D341Med (cell line): ENCODE results near the gene NRCAM.
A peak's percentile ranks its signal among the peaks of the same experiment; 100 is the strongest.

Experiments
- DNase-seq: peaks from one replicate; pipeline ENCODE4 v3.0.0; 2012; ENCODE audit warnings: low spot score

The NRCAM gene

GRCh38 chr7:108129018-108129965 is 326.9 kb downstream of the NRCAM start:
- no peak for DNase-seq

GRCh38 chr7:108128514-108128913 is 327.7 kb downstream of the NRCAM start:
- no peak for DNase-seq

- DNase-seq = no peak
These were observed 328.8 kb downstream of the NRCAM start for GRCh38 chr7:108127461-108127860.

GRCh38 chr7:108124820-108125219 is 331.4 kb downstream of the NRCAM start:
- DNase-seq = no peak

- no peak for DNase-seq
These were observed 334.1 kb downstream of the NRCAM start for GRCh38 chr7:108122181-108122580.

- no peak for DNase-seq
These were observed 335.3 kb downstream of the NRCAM start for GRCh38 chr7:108120933-108121332.

GRCh38 chr7:108120196-108120595 is 336.0 kb downstream of the NRCAM start:
- DNase-seq = no peak

- no peak for DNase-seq
These were observed 337.3 kb downstream of the NRCAM start for GRCh38 chr7:108118959-108119358.

GRCh38 chr7:108114117-108114841 is 342.0 kb downstream of the NRCAM start:
- DNase-seq = peak; percentile 54

- no peak for DNase-seq
These were observed 343.6 kb downstream of the NRCAM start for GRCh38 chr7:108112683-108113082.

- DNase-seq = peak; percentile 57
These were observed 346.9 kb downstream of the NRCAM start for GRCh38 chr7:108109221-108109908.

GRCh38 chr7:108108131-108108530 is 348.1 kb downstream of the NRCAM start:
- no peak for DNase-seq

- no peak for DNase-seq
These were observed 351.9 kb downstream of the NRCAM start for GRCh38 chr7:108104324-108104723.

- DNase-seq = no peak
These were observed 352.5 kb downstream of the NRCAM start for GRCh38 chr7:108103558-108104298.

GRCh38 chr7:108102671-108103312 is 353.4 kb downstream of the NRCAM start:
- no peak for DNase-seq

- no peak for DNase-seq
These were observed 354.5 kb downstream of the NRCAM start for GRCh38 chr7:108101759-108102158.

GRCh38 chr7:108099713-108100112 is 356.5 kb downstream of the NRCAM start:
- DNase-seq = no peak

- peak; percentile 59 for DNase-seq
These were observed 358.5 kb downstream of the NRCAM start for GRCh38 chr7:108097703-108098102.
